HepG2 (cell line): ENCODE measurements around the gene CPA5. TPM values are rescaled to one million over a fixed set of nuclear protein-coding genes. Genes with fewer than 3 reads are reported as not detected.

Source experiments
- ATAC-seq: fragments of 200-7000 bp; cut with Tn5 transposase; 3 replicates; pipeline ENCODE4 v1.9.1; 2020; ENCODE audit warnings: mild to moderate bottlenecking, moderate library complexity
- BruUV-seq: library from RNA; stranded (reverse); fragments of 400-500 nt; replicated peaks from 2 replicates; lab custom pipeline; 2021; lab: Mats Ljungman, UMichigan
- CTCF ChIA-PET: fragments of 300-600 bp; formaldehyde crosslinking; extraction: SDS; loops from one replicate; lab custom pipeline; 2021; ENCODE audit warnings: low total read pairs, inconsistent platforms, low intra/inter-chr PET ratio; lab: Yijun Ruan, JAX
- POLR2A ChIA-PET: fragments of 350-600 bp; sonication (Branson Sonifier 250); formaldehyde crosslinking; loops from one replicate; lab custom pipeline; 2020; ENCODE audit warnings: antibody characterized with exemption, inconsistent platforms; lab: Yijun Ruan, JAX
- DNase-seq: peaks from one replicate; pipeline ENCODE4 v3.0.0-alpha.2; 2015; ENCODE audit warnings: low spot score
- FAIRE-seq: peaks from 3 replicates; lab custom pipeline; 2011; peaks lifted over from hg19 to GRCh38; lab: Jason Lieb, UNC
- H2AFZ ChIP-seq: one replicate; pipeline ENCODE4 v1.6.1; 2011; ENCODE audit warnings: low read length, inconsistent platforms
- H3K27ac ChIP-seq: fragments of 300-600 bp; 3 replicates; pipeline ENCODE4 v1.8.0; 2011; ENCODE audit warnings: mixed run types, mild to moderate bottlenecking, mixed read lengths, low read length, inconsistent platforms; ENCODE audit not compliant: insufficient read depth; ENCODE audit errors: extremely low read length
- H3K27me3 ChIP-seq, 2 experiments: fragments of 200-600 bp in 1 of 2; 2 replicates in 1 of 2; 3 replicates in 1 of 2; pipeline versions ENCODE4 v1.6.0 to v1.8.0; 2011; ENCODE audit warnings: low read length in 2 of 2, mild to moderate bottlenecking in 2 of 2, moderate library complexity in 2 of 2, inconsistent platforms in 1 of 2; ENCODE audit not compliant: insufficient read depth in 2 of 2, control insufficient read depth in 1 of 2
- H3K36me3 ChIP-seq, 2 experiments: fragments of 200-600 bp in 1 of 2; replicated peaks in 1 of 2; 2 replicates in 1 of 2; 3 replicates in 1 of 2; pipeline versions ENCODE4 v1.5.1 to v1.8.0; 2011; ENCODE audit warnings: low read length in 2 of 2, inconsistent platforms in 1 of 2; ENCODE audit not compliant: insufficient read depth in 2 of 2, control insufficient read depth in 1 of 2
- H3K4me1 ChIP-seq: 2 replicates; pipeline ENCODE4 v1.5.1; 2012; ENCODE audit warnings: low read length, inconsistent platforms; ENCODE audit not compliant: insufficient read depth
- H3K4me2 ChIP-seq: 2 replicates; pipeline ENCODE4 v1.6.0; 2011; ENCODE audit warnings: low read depth, low read length, inconsistent platforms
- H3K4me3 ChIP-seq, 3 experiments: fragments of 200-600 bp in 1 of 3; sonication (generic), shearing (Covaris generic) in 1 of 3; replicated peaks in 1 of 3; 2 replicates each; pipeline ENCODE4 v1.5.1; 2011 to 2016; ENCODE audit warnings: low read length in 3 of 3, inconsistent platforms in 2 of 3, low read depth in 2 of 3, mild to moderate bottlenecking in 2 of 3, control low read depth in 1 of 3, mixed read lengths in 1 of 3; ENCODE audit not compliant: insufficient read depth in 1 of 3
- H3K79me2 ChIP-seq: one replicate; pipeline ENCODE4 v1.6.1; 2011; ENCODE audit warnings: low read length, inconsistent platforms; ENCODE audit not compliant: insufficient read depth
- H3K9ac ChIP-seq: 2 replicates; pipeline ENCODE4 v1.6.0; 2011; ENCODE audit warnings: mild to moderate bottlenecking, low read depth, low read length, inconsistent platforms; ENCODE audit not compliant: insufficient read depth
- H3K9me3 ChIP-seq: 2 replicates; pipeline ENCODE4 v1.5.1; 2012; ENCODE audit warnings: mild to moderate bottlenecking, low read length
- H4K20me1 ChIP-seq: 2 replicates; pipeline ENCODE4 v1.6.0; 2011; ENCODE audit warnings: inconsistent platforms, mild to moderate bottlenecking, low read length, moderate library complexity; ENCODE audit not compliant: insufficient read depth
- EEA1 ChIP-seq: sonication (generic); formaldehyde crosslinking; IDR thresholded peaks from 2 replicates; pipeline ENCODE4 v1.5.1; 2020; ENCODE audit warnings: mild to moderate bottlenecking, missing genetic modification reagents, borderline replicate concordance
- FOXM1 ChIP-seq: sonication (generic); formaldehyde crosslinking; IDR thresholded peaks from 2 replicates; pipeline ENCODE4 v1.5.0; 2020; ENCODE audit warnings: missing genetic modification reagents
- RNF219 ChIP-seq: sonication (generic); formaldehyde crosslinking; IDR thresholded peaks from 2 replicates; pipeline ENCODE4 v1.5.0; 2020; ENCODE audit warnings: mild to moderate bottlenecking, missing genetic modification reagents
- ZKSCAN8 ChIP-seq: IDR thresholded peaks from 2 replicates; pipeline ENCODE4 v1.6.1; 2016; ENCODE audit warnings: borderline replicate concordance, missing genetic modification reagents, missing compliant biosample characterization
- ZNF253 ChIP-seq: sonication (generic); formaldehyde crosslinking; IDR thresholded peaks from 2 replicates; pipeline ENCODE4 v1.8.0; 2022; ENCODE audit warnings: mild to moderate bottlenecking, missing genetic modification reagents, borderline replicate concordance
- WGBS: methylation state at CpG from one replicate; pipeline ENCODE4 v1.1.6; 2017; ENCODE audit warnings: low lambda C conversion rate; 5-methylcytosine and 5-hydroxymethylcytosine counted together
- in situ Hi-C: cut with HindIII; loops from 2 replicates; pipeline ENCODE4 v1.10.0; 2017; ENCODE audit warnings: low pct_unique_long_range_greater_than_20kb; ENCODE audit not compliant: extremely low pct_ligation_motif_present
- intact Hi-C: fragments of 100-400 bp; cut with micrococcal nuclease; formaldehyde crosslinking; loops from one replicate; pipeline ENCODE4 v1.10.0; 2022; ENCODE audit not compliant: unreplicated experiment
- polyA plus RNA-seq, 8 experiments: library from polyadenylated mRNA; depleted of rRNA in 3 of 8; stranded (reverse) in 7 of 8; unstranded in 1 of 8; fragments of >200 nt; fragmentation: Illumina TruSeq in 4 of 8; extraction: Trizol in 4 of 8; gene quantifications; 2 replicates each; pipeline versions ENCODE4 v1.2.1 to v1.2.3, GENCODE V29; 2011 to 2016; ENCODE audit warnings: low read depth in 4 of 8, missing spikeins in 1 of 8, mixed read lengths in 1 of 8; ENCODE audit not compliant: insufficient read depth in 1 of 8
- total RNA-seq, 5 experiments: library from RNA; depleted of rRNA; stranded (reverse); fragments of >200 nt; fragmentation: Illumina TruSeq; extraction: Trizol; gene quantifications; 2 replicates each; pipeline ENCODE4 v1.2.3, GENCODE V29; 2016; ENCODE audit warnings: low read depth in 1 of 5

The CPA5 gene
- total and polyA plus RNA-seq, 2 of the 13 experiments (the other 11 are each of a cell fraction or from before 2014, with no cell fraction given), result 0.48 TPM; not detected in 1

GRCh38 chr7:130322615-130323014 lies 22.0 kb upstream of the CPA5 start:
- Histone ChIP-seq H3K27ac (no peak overlapping the region), H4K20me1 (no peaks in the 10 kb centered on the region), H3K36me3 (no peaks in the 10 kb centered on the region), H3K4me3 (no peak overlapping the region), H3K9me3 (no peaks in the 10 kb centered on the region), H3K4me2 (no peak overlapping the region), H2AFZ (no peak overlapping the region), H3K9ac (no peak overlapping the region), H3K27me3 (peaks cover 0 to 13% of the 10 kb centered on the region in 2 experiments; a peak in 2 of 5 replicates), H3K79me2 (no peaks in the 10 kb centered on the region), H3K4me1 (no peaks in the 10 kb centered on the region)
- in situ Hi-C loops (no loop called here), intact Hi-C loops (no loop called here)
- ATAC-seq (no peak), FAIRE-seq (no peak), DNase-seq (no peak)
- ChIA-PET CTCF (no interaction called here), POLR2A (no interaction called here)
- BruUV-seq, result no TSS peak
- 49% methylated on average over 5 of the region's 7 CpGs for WGBS
- TF ChIP-seq ZKSCAN8 (no peak), FOXM1 (CRISPR knock-in tag) (no peak), RNF219 (CRISPR knock-in tag) (no peak)

GRCh38 chr7:130324306-130324943 lies 20.2 kb upstream of the CPA5 start:
- no peak overlapping the region for H2AFZ ChIP-seq
- WGBS, result 38% methylated on average over 10 of the region's 10 CpGs
- H3K4me2 ChIP-seq, result no peak overlapping the region
- DNase-seq, result no peak
- in situ Hi-C loops, result no loop called here
- H3K27ac ChIP-seq, result no peak overlapping the region
- intact Hi-C loops, result no loop called here
- no peak for FAIRE-seq
- H3K27me3 ChIP-seq, result 0 out of 5 replicates have a peak, but pooled peaks cover 0 to 5% of the 10 kb centered on the region in 2 experiments
- H3K4me3 ChIP-seq, result no peak overlapping the region
- H3K4me1 ChIP-seq, result no peaks in the 10 kb centered on the region
- TF ChIP-seq EEA1 (CRISPR knock-in tag) (no peak), ZNF253 (CRISPR knock-in tag) (no peak)
- no peak overlapping the region for H3K9ac ChIP-seq
- H4K20me1 ChIP-seq, result no peaks in the 10 kb centered on the region
- ChIA-PET POLR2A (no interaction called here), CTCF (no interaction called here)
- ATAC-seq, result no peak
- no peaks in the 10 kb centered on the region for H3K9me3 ChIP-seq
- no peaks in the 10 kb centered on the region for H3K79me2 ChIP-seq
- no peaks in the 10 kb centered on the region for H3K36me3 ChIP-seq
- no TSS peak for BruUV-seq
